A549 (cell line): ENCODE measurements around the gene SHC2. TPM values are rescaled to one million over a fixed set of nuclear protein-coding genes. Genes with fewer than 3 reads are reported as not detected.

Experiments used
- ATAC-seq, 2 experiments: fragments of 200-7000 bp in 1 of 2; fragments of >200 bp in 1 of 2; cut with Nextera tagmentation in 1 of 2; cut with Tn5 transposase in 1 of 2; 3 replicates each; pipeline versions ENCODE4 v1.8.0 to v1.9.1; 2018 to 2020; ENCODE audit warnings: mild to moderate bottlenecking in 1 of 2, moderate library complexity in 1 of 2
- CTCF ChIA-PET: fragments of 300-600 bp; sonication (Branson Sonifier 250); formaldehyde crosslinking; extraction: SDS; loops from one replicate; lab custom pipeline; 2021; ENCODE audit warnings: antibody characterized with exemption, inconsistent platforms; lab: Yijun Ruan, JAX
- POLR2A ChIA-PET: fragments of 350-600 bp; formaldehyde crosslinking; extraction: SDS; loops from one replicate; lab custom pipeline; 2021; ENCODE audit warnings: antibody characterized with exemption, inconsistent platforms; lab: Yijun Ruan, JAX
- DNase-seq, 2 experiments: peaks; one replicate each; pipeline versions ENCODE4 v3.0.0 to v3.0.0-alpha.2; 2011 to 2016; ENCODE audit warnings: low read depth in 1 of 2, low spot score in 1 of 2
- FAIRE-seq: peaks from 2 replicates; lab custom pipeline; 2011; peaks lifted over from hg19 to GRCh38; lab: Jason Lieb, UNC
- H3K27ac ChIP-seq, 2 experiments: fragments of >200 bp; sonication (Bioruptor Twin); formaldehyde crosslinking; 3 replicates each; pipeline ENCODE4 v1.5.1; 2016 to 2017
- H3K4me1 ChIP-seq: fragments of >200 bp; sonication (Bioruptor Twin); formaldehyde crosslinking; 3 replicates; pipeline ENCODE4 v1.6.1; 2016
- H3K4me2 ChIP-seq: fragments of >200 bp; sonication (Bioruptor Twin); formaldehyde crosslinking; 3 replicates; pipeline ENCODE4 v1.6.1; 2016
- H3K4me3 ChIP-seq: fragments of >200 bp; sonication (Bioruptor Twin); formaldehyde crosslinking; 3 replicates; pipeline ENCODE4 v1.5.1; 2016
- H3K9me3 ChIP-seq: fragments of >200 bp; sonication (Bioruptor Twin); formaldehyde crosslinking; 3 replicates; pipeline ENCODE4 v1.6.1; 2016
- BCL3 ChIP-seq: fragments of >200 bp; sonication (Bioruptor Twin); formaldehyde crosslinking; IDR thresholded peaks from 3 replicates; pipeline ENCODE4 v1.6.1; 2016
- CEBPB ChIP-seq, 2 experiments: fragments of >200 bp in 1 of 2; sonication (Bioruptor Twin) in 1 of 2; formaldehyde crosslinking in 1 of 2; IDR thresholded peaks; 2 replicates each; pipeline ENCODE4 v1.6.1; 2012 to 2016
- CHD4 ChIP-seq: fragments of 200-600 bp; sonication (generic); IDR thresholded peaks from 2 replicates; pipeline ENCODE4 v1.6.1; 2016; ENCODE audit warnings: antibody characterized with exemption, mild to moderate bottlenecking, borderline replicate concordance
- E2F6 ChIP-seq: IDR thresholded peaks from 2 replicates; pipeline ENCODE4 v1.6.1; 2012; ENCODE audit warnings: low read depth, borderline replicate concordance
- EHF ChIP-seq: fragments of 250-450 bp; sonication (Bioruptor Pico); IDR thresholded peaks from 2 replicates; pipeline ENCODE4 v1.5.0; 2020; ENCODE audit warnings: mild to moderate bottlenecking
- EHMT2 ChIP-seq: fragments of 200-600 bp; sonication (generic); IDR thresholded peaks from 2 replicates; pipeline ENCODE4 v1.6.1; 2016; ENCODE audit warnings: antibody characterized with exemption, low read depth, mild to moderate bottlenecking, moderate library complexity
- HDAC2 ChIP-seq: fragments of 200-600 bp; sonication (generic); IDR thresholded peaks from 2 replicates; pipeline ENCODE4 v1.6.1; 2016
- HES2 ChIP-seq: fragments of >200 bp; sonication (Bioruptor Twin); formaldehyde crosslinking; IDR thresholded peaks from 2 replicates; pipeline ENCODE4 v1.6.1; 2016
- HOXA7 ChIP-seq: fragments of 250-450 bp; sonication (Bioruptor Pico); IDR thresholded peaks from 2 replicates; pipeline ENCODE4 v1.5.0; 2020; ENCODE audit warnings: mild to moderate bottlenecking, moderate library complexity
- HOXB13 ChIP-seq: fragments of 250-450 bp; sonication (Bioruptor Pico); IDR thresholded peaks from 2 replicates; pipeline ENCODE4 v1.5.0; 2020; ENCODE audit warnings: low read depth, mild to moderate bottlenecking, moderate library complexity
- HOXB5 ChIP-seq: fragments of 250-450 bp; sonication (Bioruptor Pico); IDR thresholded peaks from 2 replicates; pipeline ENCODE4 v1.5.0; 2020; ENCODE audit warnings: mild to moderate bottlenecking, moderate library complexity
- JUNB ChIP-seq: fragments of >200 bp; sonication (Bioruptor Twin); formaldehyde crosslinking; IDR thresholded peaks from 2 replicates; pipeline ENCODE4 v1.6.1; 2016
- KDM5A ChIP-seq: fragments of 200-600 bp; sonication (generic); IDR thresholded peaks from 2 replicates; pipeline ENCODE4 v1.6.1; 2016; ENCODE audit warnings: antibody characterized with exemption, mild to moderate bottlenecking
- MAX ChIP-seq: IDR thresholded peaks from 2 replicates; pipeline ENCODE4 v1.6.1; 2012
- MYC ChIP-seq: IDR thresholded peaks from 2 replicates; pipeline ENCODE4 v1.6.1; 2012; ENCODE audit warnings: mild to moderate bottlenecking, inconsistent platforms, low read length, improper control_type of control experiment, borderline replicate concordance
- PBX3 ChIP-seq: IDR thresholded peaks from 2 replicates; pipeline ENCODE4 v1.6.1; 2012
- POLR2AphosphoS2 ChIP-seq: conservative IDR thresholded peaks from 2 replicates; pipeline ENCODE4 v1.6.1; 2012; ENCODE audit warnings: low read length, improper control_type of control experiment, inconsistent platforms
- RAD21 ChIP-seq, 2 experiments: fragments of >200 bp in 1 of 2; sonication (Bioruptor Twin) in 1 of 2; formaldehyde crosslinking in 1 of 2; IDR thresholded peaks in 1 of 2; conservative IDR thresholded peaks in 1 of 2; 2 replicates in 1 of 2; 3 replicates in 1 of 2; pipeline ENCODE4 v1.6.1; 2012 to 2018; ENCODE audit warnings: inconsistent platforms in 1 of 2
- SREBF2 ChIP-seq: fragments of 450-650 bp; IDR thresholded peaks from 2 replicates; pipeline ENCODE4 v1.6.1; 2014; ENCODE audit warnings: mild to moderate bottlenecking, moderate library complexity
- TFCP2L1 ChIP-seq: fragments of 250-450 bp; sonication (Bioruptor Pico); IDR thresholded peaks from 2 replicates; pipeline ENCODE4 v1.5.0; 2021; ENCODE audit warnings: mild to moderate bottlenecking
- TP53 ChIP-seq: fragments of 250-450 bp; sonication (Bioruptor Pico); IDR thresholded peaks from 2 replicates; pipeline ENCODE4 v1.5.0; 2021; ENCODE audit warnings: mild to moderate bottlenecking, moderate library complexity
- ZFP36 ChIP-seq: fragments of 450-650 bp; IDR thresholded peaks from 2 replicates; pipeline ENCODE4 v1.6.1; 2014; ENCODE audit warnings: borderline replicate concordance; ENCODE audit not compliant: partially characterized antibody
- ZSCAN20 ChIP-seq: fragments of 250-450 bp; sonication (Bioruptor Pico); IDR thresholded peaks from 2 replicates; pipeline ENCODE4 v1.8.0; 2022; ENCODE audit warnings: mild to moderate bottlenecking, moderate library complexity
- WGBS: methylation state at CpG from one replicate; pipeline ENCODE4 v1.1.6; 2017; ENCODE audit errors: missing lambda C conversion rate; 5-methylcytosine and 5-hydroxymethylcytosine counted together
- polyA plus RNA-seq, 4 experiments: library from polyadenylated mRNA; depleted of rRNA in 3 of 4; stranded (reverse); fragments of >200 nt; fragmentation: RNase III in 1 of 4; extraction: RNeasy Plus Mini Kit Qiagen cat#74134 plus additional on column Dnase treatment in 1 of 4; gene quantifications; 2 replicates in 3 of 4; 3 replicates in 1 of 4; pipeline ENCODE4 v1.2.3, GENCODE V29; 2011 to 2017

Gene SHC2
- polyA plus RNA-seq, 2 of the 4 experiments (the other 2 are of a cell fraction), result 0.36 to 0.58 TPM

- FAIRE-seq (no peak), ATAC-seq (no peak), DNase-seq (no peak)
- Histone ChIP-seq H3K9me3 (no peaks in the 10 kb centered on the region), H3K4me3 (no peak overlapping the region), H3K4me2 (no peak overlapping the region), H3K27ac (no peak overlapping the region), H3K4me1 (no peaks in the 10 kb centered on the region)
- POLR2A ChIA-PET, result no interaction called here
- no peak for TF ChIP-seq KDM5A
- no peak for TF ChIP-seq HDAC2
- TF ChIP-seq MYC, result no peak
- no peak for TF ChIP-seq HOXB5 (CRISPR knock-in tag)
- no peak for TF ChIP-seq EHF
- TF ChIP-seq RAD21 (conservative IDR thresholded peaks at IDR 0.05 in 1 of 2, IDR thresholded peaks at IDR 0.05 in 1 of 2), result no peak
- TF ChIP-seq E2F6, result no peak
- no peak for TF ChIP-seq POLR2AphosphoS2
- no peak for TF ChIP-seq ZSCAN20 (CRISPR knock-in tag)
- no peak for TF ChIP-seq HOXA7 (CRISPR knock-in tag)
- no peak for TF ChIP-seq JUNB
- no peak for TF ChIP-seq EHMT2
- TF ChIP-seq, all 56 proteins: peak for 0
- CTCF ChIA-PET, result no interaction called here
- WGBS, result 61% methylated on average over 7 of the region's 13 CpGs
Measured at GRCh38 chr19:369256-369655, 91.6 kb downstream of the SHC2 start.

- ChIA-PET CTCF (no interaction called here), POLR2A (no interaction called here)
- Histone ChIP-seq H3K4me2 (no peak overlapping the region), H3K4me1 (no peaks in the 10 kb centered on the region), H3K9me3 (no peaks in the 10 kb centered on the region), H3K27ac (no peak overlapping the region), H3K4me3 (no peak overlapping the region)
- WGBS, result 57% methylated on average over 7 of the region's 7 CpGs
- no peak for TF ChIP-seq TP53 (CRISPR knock-in tag)
- no peak for TF ChIP-seq SREBF2
- no peak for TF ChIP-seq TFCP2L1 (CRISPR knock-in tag)
- TF ChIP-seq HOXA7 (CRISPR knock-in tag), result no peak
- TF ChIP-seq RAD21 (conservative IDR thresholded peaks at IDR 0.05 in 1 of 2, IDR thresholded peaks at IDR 0.05 in 1 of 2), result no peak
- no peak for TF ChIP-seq CHD4
- TF ChIP-seq HES2, result no peak
- TF ChIP-seq EHF, result no peak
- no peak for TF ChIP-seq CEBPB (IDR thresholded peaks at IDR 0.05)
- no peak for TF ChIP-seq JUNB
- TF ChIP-seq ZFP36, result no peak
- DNase-seq (no peak), ATAC-seq (no peak), FAIRE-seq (no peak)
Measured at GRCh38 chr19:368630-369024, 92.2 kb downstream of the SHC2 start.

- FAIRE-seq, result no peak
- ChIA-PET POLR2A (no interaction called here), CTCF (no interaction called here)
- no peak for ATAC-seq
- no peak for TF ChIP-seq BCL3
- no peak for TF ChIP-seq HOXB5 (CRISPR knock-in tag)
- no peak for TF ChIP-seq TP53 (CRISPR knock-in tag)
- no peak for TF ChIP-seq PBX3
- TF ChIP-seq HES2, result no peak
- TF ChIP-seq EHF, result no peak
- TF ChIP-seq HOXB13 (CRISPR knock-in tag), result no peak
- TF ChIP-seq MAX, result no peak
- Histone ChIP-seq H3K27ac (no peak overlapping the region), H3K4me2 (no peak overlapping the region), H3K9me3 (no peaks in the 10 kb centered on the region), H3K4me1 (no peaks in the 10 kb centered on the region), H3K4me3 (no peak overlapping the region)
- WGBS, result 62% methylated on average over 22 of the region's 22 CpGs
- DNase-seq, result no peak
Measured at GRCh38 chr19:367963-368629, 92.7 kb downstream of the SHC2 start.
